GM18499 (cell line): ENCODE data around the gene DDX49.

ENCODE experiments used
- ATAC-seq: cut with Tn5 transposase; IDR thresholded peaks from one replicate; pipeline ENCODE4 v1.9.1; 2021; ENCODE audit warnings: moderate number of reproducible peaks; ENCODE audit not compliant: insufficient read depth, unreplicated experiment

The DDX49 gene

GRCh38 chr19:18919086-18919899, at the start of gene DDX49, which contains the start of gene COPE:
DDX49 (plus strand) TSS chr19:18919715; CDS start chr19:18919742, 27 bp downstream.
COPE (minus strand) TSS chr19:18919387; CDS start chr19:18919348, 39 bp downstream.
- ATAC-seq, result peak; percentile 83

- no peak for ATAC-seq
These were observed 49.6 kb upstream of the DDX49 start for GRCh38 chr19:18869781-18870530.

GRCh38 chr19:18870531-18871172, 48.9 kb upstream of the DDX49 start:
- ATAC-seq, result no peak

- no peak for ATAC-seq
These were observed 48.0 kb upstream of the DDX49 start for GRCh38 chr19:18871543-18871942.

- no peak for ATAC-seq
These were observed 43.8 kb upstream of the DDX49 start for GRCh38 chr19:18875726-18876125.

GRCh38 chr19:18876865-18877264, 42.6 kb upstream of the DDX49 start:
- ATAC-seq, result no peak

- ATAC-seq, result no peak
These were observed 41.3 kb upstream of the DDX49 start for GRCh38 chr19:18878058-18878797.

GRCh38 chr19:18878858-18879578, 40.5 kb upstream of the DDX49 start:
- ATAC-seq, result no peak

- no peak for ATAC-seq
These were observed 39.7 kb upstream of the DDX49 start for GRCh38 chr19:18879579-18880373.

GRCh38 chr19:18881491-18881890, 38.0 kb upstream of the DDX49 start:
- no peak for ATAC-seq

GRCh38 chr19:18883526-18884304, 35.8 kb upstream of the DDX49 start:
- no peak for ATAC-seq

- no peak for ATAC-seq
These were observed 32.5 kb upstream of the DDX49 start for GRCh38 chr19:18886972-18887371.

- ATAC-seq, result no peak
These were observed 29.4 kb upstream of the DDX49 start for GRCh38 chr19:18889949-18890745.

GRCh38 chr19:18893587-18894253, 25.8 kb upstream of the DDX49 start:
- ATAC-seq, result no peak

GRCh38 chr19:18894254-18895037, 25.1 kb upstream of the DDX49 start:
- no peak for ATAC-seq
